Measurements from ENCODE around the gene TUBB1.

TUBB1 gene

GRCh38 chr20:58995461-58996225 lies 23.6 kb upstream of the TUBB1 start:
- Histone ChIP-seq H2AFZ (ENCODE audit: low read length) (no peak overlapping the region), H3K36me3 (replicated peaks; ENCODE audit: insufficient read depth, low read length) (peaks cover 15% of the 10 kb centered on the region), H3K9me2 (replicated peaks; ENCODE audit: insufficient read depth, low read length) (no peaks in the 10 kb centered on the region), H3K4me1 (ENCODE audit: low read length) (peaks cover 28% of the 10 kb centered on the region), H3F3A (ENCODE audit: insufficient read depth, low read length) (peaks cover 19% of the 10 kb centered on the region), H3K9ac (ENCODE audit: low read length) (no peak overlapping the region), H3K79me2 (ENCODE audit: low read length) (peaks cover 5% of the 10 kb centered on the region; the same call in 1 of the 2 replicates), H3K9me3 (replicated peaks; ENCODE audit: insufficient read depth, low read length) (no peaks in the 10 kb centered on the region), H3K27ac (ENCODE audit: low read length) (no peak overlapping the region), H4K20me1 (ENCODE audit: insufficient read depth, low read length) (no peaks in the 10 kb centered on the region), H3K27me3 (replicated peaks; ENCODE audit: insufficient read depth, low read length) (no peaks in the 10 kb centered on the region), H3K4me3 (ENCODE audit: low read length) (no peak overlapping the region), H3K4me2 (ENCODE audit: low read depth, low read length) (no peak overlapping the region)
- no peak for TF ChIP-seq EZH2phosphoT487 (IDR thresholded peaks at IDR 0.05; ENCODE audit: low read length)
- TF ChIP-seq CTCF (IDR thresholded peaks at IDR 0.05; ENCODE audit: low read length) = no peak
- no peak for TF ChIP-seq EZH2 (optimal IDR thresholded peaks at IDR 0.05; ENCODE audit: low read depth, low read length)
- DNase-seq = no peak

- peaks cover 28% of the 10 kb centered on the region for H3K4me1 ChIP-seq (ENCODE audit: low read length)
- peaks cover 19% of the 10 kb centered on the region for H3F3A ChIP-seq (ENCODE audit: insufficient read depth, low read length)
- no peaks in the 10 kb centered on the region for H3K9me3 ChIP-seq (replicated peaks; ENCODE audit: insufficient read depth, low read length)
- no peaks in the 10 kb centered on the region for H4K20me1 ChIP-seq (ENCODE audit: insufficient read depth, low read length)
- no peak overlapping the region for H3K9ac ChIP-seq (ENCODE audit: low read length)
- TF ChIP-seq CTCF (IDR thresholded peaks at IDR 0.05; ENCODE audit: low read length) (no peak), EZH2 (optimal IDR thresholded peaks at IDR 0.05; ENCODE audit: low read depth, low read length) (no peak), EZH2phosphoT487 (IDR thresholded peaks at IDR 0.05; ENCODE audit: low read length) (no peak)
- peaks cover 5% of the 10 kb centered on the region; the same call in 1 of the 2 replicates for H3K79me2 ChIP-seq (ENCODE audit: low read length)
- no peaks in the 10 kb centered on the region for H3K9me2 ChIP-seq (replicated peaks; ENCODE audit: insufficient read depth, low read length)
- no peak overlapping the region for H3K4me2 ChIP-seq (ENCODE audit: low read depth, low read length)
- DNase-seq = no peak
- H3K27ac ChIP-seq (ENCODE audit: low read length) = no peak overlapping the region
- peaks cover 11% of the 10 kb centered on the region for H3K36me3 ChIP-seq (replicated peaks; ENCODE audit: insufficient read depth, low read length)
- no peak overlapping the region for H3K4me3 ChIP-seq (ENCODE audit: low read length)
- no peaks in the 10 kb centered on the region for H3K27me3 ChIP-seq (replicated peaks; ENCODE audit: insufficient read depth, low read length)
- H2AFZ ChIP-seq (ENCODE audit: low read length) = no peak overlapping the region
These were observed 23.0 kb upstream of the TUBB1 start for GRCh38 chr20:58996226-58996611.

GRCh38 chr20:58997141-58997770 lies 22.0 kb upstream of the TUBB1 start:
- no peak for DNase-seq
- Histone ChIP-seq H3K9me3 (replicated peaks; ENCODE audit: insufficient read depth, low read length) (no peaks in the 10 kb centered on the region), H3K9me2 (replicated peaks; ENCODE audit: insufficient read depth, low read length) (no peaks in the 10 kb centered on the region), H3F3A (ENCODE audit: insufficient read depth, low read length) (peaks cover 19% of the 10 kb centered on the region), H3K79me2 (ENCODE audit: low read length) (peaks cover 5% of the 10 kb centered on the region; the same call in 1 of the 2 replicates), H3K4me1 (ENCODE audit: low read length) (peaks cover 25% of the 10 kb centered on the region), H3K27ac (ENCODE audit: low read length) (no peak overlapping the region), H2AFZ (ENCODE audit: low read length) (no peak overlapping the region), H4K20me1 (ENCODE audit: insufficient read depth, low read length) (no peaks in the 10 kb centered on the region), H3K9ac (ENCODE audit: low read length) (no peak overlapping the region), H3K4me2 (ENCODE audit: low read depth, low read length) (no peak overlapping the region), H3K36me3 (replicated peaks; ENCODE audit: insufficient read depth, low read length) (peaks cover 9% of the 10 kb centered on the region), H3K27me3 (replicated peaks; ENCODE audit: insufficient read depth, low read length) (no peaks in the 10 kb centered on the region), H3K4me3 (ENCODE audit: low read length) (no peak overlapping the region)
- no peak for TF ChIP-seq EZH2phosphoT487 (IDR thresholded peaks at IDR 0.05; ENCODE audit: low read length)
- no peak for TF ChIP-seq EZH2 (optimal IDR thresholded peaks at IDR 0.05; ENCODE audit: low read depth, low read length)
- TF ChIP-seq CTCF (IDR thresholded peaks at IDR 0.05; ENCODE audit: low read length) = no peak
